Ishikawa (cell line): ENCODE results near the gene VWA1.

Experiments used
- CEBPB ChIP-seq: IDR thresholded peaks from 2 replicates; pipeline ENCODE4 v1.6.1; 2012
- CREB1 ChIP-seq: IDR thresholded peaks from 2 replicates; pipeline ENCODE4 v1.6.1; 2012; ENCODE audit warnings: low read depth
- EGR1 ChIP-seq: IDR thresholded peaks from 2 replicates; pipeline ENCODE4 v1.6.1; 2012
- EP300 ChIP-seq: IDR thresholded peaks from 2 replicates; pipeline ENCODE4 v1.6.1; 2012; ENCODE audit warnings: borderline replicate concordance
- MAX ChIP-seq: IDR thresholded peaks from 2 replicates; pipeline ENCODE4 v1.6.1; 2012
- NFIC ChIP-seq: IDR thresholded peaks from 2 replicates; pipeline ENCODE4 v1.6.1; 2012
- REST ChIP-seq: IDR thresholded peaks from 2 replicates; pipeline ENCODE4 v1.6.1; 2012; ENCODE audit warnings: low read depth, mild to moderate bottlenecking
- TAF1 ChIP-seq: IDR thresholded peaks from 2 replicates; pipeline ENCODE4 v1.6.1; 2012; ENCODE audit warnings: low read depth, mild to moderate bottlenecking
- TCF12 ChIP-seq: IDR thresholded peaks from 2 replicates; pipeline ENCODE4 v1.6.1; 2012; ENCODE audit warnings: low read depth
- USF1 ChIP-seq: IDR thresholded peaks from 2 replicates; pipeline ENCODE4 v1.6.1; 2012
- YY1 ChIP-seq: IDR thresholded peaks from 2 replicates; pipeline ENCODE4 v1.6.1; 2012; ENCODE audit warnings: low read depth
- ZBTB7A ChIP-seq: IDR thresholded peaks from 2 replicates; pipeline ENCODE4 v1.6.1; 2012; ENCODE audit warnings: low read depth

- TF ChIP-seq EGR1 (no peak), USF1 (no peak), CREB1 (no peak), EP300 (no peak), MAX (no peak), REST (no peak), CEBPB (no peak), YY1 (no peak), NFIC (no peak), ZBTB7A (no peak), TCF12 (no peak), TAF1 (no peak)
Measured at GRCh38 chr1:1403653-1404052, 31.8 kb upstream of the VWA1 start.
